DND-41 (cell line): ENCODE results near the gene GNB2.
"Not testable (repeated sequence)": the region's sequence is repeated elsewhere in the genome, so short reads cannot be mapped to it uniquely, and the experiment has no call there.

Experiments used
- ATAC-seq: fragments of 200-7000 bp; cut with Tn5 transposase; 3 replicates; pipeline ENCODE4 v1.9.1; 2021; ENCODE audit warnings: low read depth; ENCODE audit not compliant: insufficient read depth
- DNase-seq: peaks from one replicate; pipeline ENCODE4 v3.0.0-alpha.2; 2020
- H2AFZ ChIP-seq: 2 replicates; pipeline ENCODE4 v1.6.0; 2012; ENCODE audit warnings: low read depth, low read length
- H3K27ac ChIP-seq: 2 replicates; pipeline ENCODE4 v1.5.1; 2012; ENCODE audit warnings: low read length, inconsistent platforms
- H3K27me3 ChIP-seq: fragments of 200-600 bp; sonication (generic); 2 replicates; pipeline ENCODE4 v1.6.0; 2012; ENCODE audit warnings: low read length, mild to moderate bottlenecking, inconsistent platforms; ENCODE audit not compliant: insufficient read depth, poor library complexity
- H3K36me3 ChIP-seq: 2 replicates; pipeline ENCODE4 v1.5.1; 2012; ENCODE audit warnings: low read length, inconsistent platforms; ENCODE audit not compliant: insufficient read depth
- H3K4me1 ChIP-seq: 2 replicates; pipeline ENCODE4 v1.5.1; 2012; ENCODE audit warnings: mild to moderate bottlenecking, low read length; ENCODE audit not compliant: insufficient read depth
- H3K4me2 ChIP-seq: 2 replicates; pipeline ENCODE4 v1.6.0; 2012; ENCODE audit warnings: mild to moderate bottlenecking, moderate library complexity, low read length, inconsistent platforms; ENCODE audit not compliant: insufficient read depth
- H3K4me3 ChIP-seq, 2 experiments: fragments of 200-600 bp in 1 of 2; shearing (Covaris generic) in 1 of 2; 2 replicates each; pipeline ENCODE4 v1.5.1; 2012 to 2016; ENCODE audit warnings: inconsistent platforms in 2 of 2, low read length in 2 of 2, mild to moderate bottlenecking in 2 of 2, low read depth in 1 of 2, moderate library complexity in 1 of 2
- H3K79me2 ChIP-seq: 2 replicates; pipeline ENCODE4 v1.6.0; 2012; ENCODE audit warnings: low read length, inconsistent platforms; ENCODE audit not compliant: insufficient read depth
- H3K9ac ChIP-seq: 2 replicates; pipeline ENCODE4 v1.6.0; 2012; ENCODE audit warnings: low read depth, mild to moderate bottlenecking, inconsistent platforms, low read length, moderate library complexity
- H3K9me3 ChIP-seq: 2 replicates; pipeline ENCODE4 v1.5.1; 2012; ENCODE audit warnings: low read length, moderate library complexity, mild to moderate bottlenecking, inconsistent platforms; ENCODE audit not compliant: insufficient read depth, severe bottlenecking
- H4K20me1 ChIP-seq: 2 replicates; pipeline ENCODE4 v1.6.0; 2012; ENCODE audit warnings: low read length; ENCODE audit not compliant: insufficient read depth
- CTCF ChIP-seq: IDR thresholded peaks from 2 replicates; pipeline ENCODE4 v1.5.1; 2012; ENCODE audit warnings: borderline replicate concordance, low read length, moderate library complexity, mild to moderate bottlenecking; ENCODE audit not compliant: poor library complexity, severe bottlenecking; ENCODE audit errors: extremely low read depth
- EZH2 ChIP-seq: IDR thresholded peaks from 3 replicates; pipeline ENCODE4 v1.6.1; 2012; ENCODE audit warnings: borderline replicate concordance, low read depth, mild to moderate bottlenecking, moderate library complexity, low read length, inconsistent platforms; ENCODE audit not compliant: severe bottlenecking

The GNB2 gene

DNA sequence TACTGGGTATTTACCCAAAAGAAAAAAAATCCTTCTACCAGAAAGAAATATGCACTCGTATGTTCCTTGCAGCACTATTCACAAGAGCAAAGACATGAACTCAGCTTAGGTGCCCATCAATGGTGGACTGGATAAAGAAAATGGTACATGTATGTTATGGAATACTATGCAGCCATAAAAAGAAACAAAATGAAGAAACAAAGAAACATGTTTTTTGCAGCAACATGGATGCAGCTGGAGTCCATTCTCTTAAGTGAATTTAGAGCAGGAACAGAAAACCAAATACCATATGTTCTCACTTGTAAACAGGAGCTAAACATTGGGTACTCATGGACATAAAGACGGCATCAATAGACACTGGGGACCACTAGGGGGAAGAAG lies 5.5 kb upstream of the GNB2 start:
- Histone ChIP-seq H3K27me3 (no peaks in the 10 kb centered on the region), H3K79me2 (no peaks in the 10 kb centered on the region), H2AFZ (no peak overlapping the region), H3K9me3 (no peaks in the 10 kb centered on the region), H3K27ac (no peak overlapping the region), H3K4me1 (peaks cover 7% of the 10 kb centered on the region), H3K4me2 (no peak overlapping the region), H3K36me3 (no peaks in the 10 kb centered on the region), H4K20me1 (no peaks in the 10 kb centered on the region), H3K9ac (no peak overlapping the region), H3K4me3 (no peak overlapping the region)
- TF ChIP-seq CTCF (no peak), EZH2 (no peak)
- ATAC-seq (no peak), DNase-seq (no peak)

GRCh38 chr7:100669106-100669505 lies 4.4 kb upstream of the GNB2 start:
- H3K27me3 ChIP-seq, H3K9me3 ChIP-seq, H3K27ac ChIP-seq, ATAC-seq, H2AFZ ChIP-seq, H3K36me3 ChIP-seq, H3K4me2 ChIP-seq, H3K79me2 ChIP-seq, DNase-seq, H4K20me1 ChIP-seq, H3K4me3 ChIP-seq, H3K4me1 ChIP-seq, H3K9ac ChIP-seq: not testable (repeated sequence)

- no peak overlapping the region for H3K4me3 ChIP-seq
- ATAC-seq (no peak), DNase-seq (no peak)
- H3K79me2 ChIP-seq: peaks cover 14% of the 10 kb centered on the region
- H3K9me3 ChIP-seq: no peaks in the 10 kb centered on the region
- peaks cover 8% of the 10 kb centered on the region for H3K4me1 ChIP-seq
- H3K4me2 ChIP-seq: no peak overlapping the region
- H3K36me3 ChIP-seq: no peaks in the 10 kb centered on the region; the same call in 1 of the 2 replicates
- H4K20me1 ChIP-seq: peaks cover 8% of the 10 kb centered on the region
- no peak overlapping the region for H2AFZ ChIP-seq
- no peaks in the 10 kb centered on the region for H3K27me3 ChIP-seq
- H3K27ac ChIP-seq: no peak overlapping the region
- H3K9ac ChIP-seq: no peak overlapping the region
- TF ChIP-seq EZH2 (no peak), CTCF (no peak)
Measured at GRCh38 chr7:100670074-100670473, 3.5 kb upstream of the GNB2 start.

GRCh38 chr7:100671353-100672327 lies 1.9 kb upstream of the GNB2 start:
- H4K20me1 ChIP-seq: peaks cover 21% of the 10 kb centered on the region
- no peak overlapping the region for H3K4me2 ChIP-seq
- H3K4me1 ChIP-seq: peaks cover 20% of the 10 kb centered on the region
- H3K79me2 ChIP-seq: peaks cover 30% of the 10 kb centered on the region
- no peaks in the 10 kb centered on the region for H3K9me3 ChIP-seq
- no peaks in the 10 kb centered on the region for H3K27me3 ChIP-seq
- H3K36me3 ChIP-seq: peaks cover 5% of the 10 kb centered on the region
- H2AFZ ChIP-seq: no peak overlapping the region
- no peak overlapping the region for H3K9ac ChIP-seq
- no peak overlapping the region for H3K4me3 ChIP-seq
- DNase-seq (no peak), ATAC-seq (no peak)
- TF ChIP-seq CTCF (no peak), EZH2 (no peak)
- H3K27ac ChIP-seq: no peak overlapping the region
